Amniotic stem cell (primary cell): ENCODE data around the gene NUP62CL.

Experiments used
- DNase-seq: peaks from one replicate; lab custom pipeline; 2025; lab: John Stamatoyannopoulos, UW

Gene NUP62CL

GRCh38 chrX:107146670-107147069 lies 59.6 kb downstream of the NUP62CL start:
- no peak for DNase-seq

GRCh38 chrX:107135965-107136307 lies 70.3 kb downstream of the NUP62CL start:
- DNase-seq, result no peak

GRCh38 chrX:107135049-107135964 lies 70.9 kb downstream of the NUP62CL start:
- no peak for DNase-seq

- no peak for DNase-seq
Observed at GRCh38 chrX:107123750-107124149, 82.5 kb downstream of the NUP62CL start.

- no peak for DNase-seq
Observed at GRCh38 chrX:107119283-107119682, 87.0 kb downstream of the NUP62CL start.

GRCh38 chrX:107118322-107119147 lies 87.7 kb downstream of the NUP62CL start, which contains the start of gene RBM41:
Gene RBM41, minus strand, starts transcription at chrX:107118822. Its CDS starts 49 bp downstream, at chrX:107118773.
- peak; percentile 39 for DNase-seq

GRCh38 chrX:107117993-107118321 lies 88.3 kb downstream of the NUP62CL start:
- DNase-seq, result no peak

- no peak for DNase-seq
Observed at GRCh38 chrX:107107459-107107858, 98.8 kb downstream of the NUP62CL start.

- DNase-seq, result no peak
Observed at GRCh38 chrX:107102980-107103379, 103.3 kb downstream of the NUP62CL start.

- no peak for DNase-seq
Observed at GRCh38 chrX:107076158-107076557, 130.1 kb downstream of the NUP62CL start.
